Ishikawa (cell line): ENCODE results near the gene NOL12.

Experiments used
- CEBPB ChIP-seq: IDR thresholded peaks from 2 replicates; pipeline ENCODE4 v1.6.1; 2012
- CREB1 ChIP-seq: IDR thresholded peaks from 2 replicates; pipeline ENCODE4 v1.6.1; 2012; ENCODE audit warnings: low read depth
- EGR1 ChIP-seq: IDR thresholded peaks from 2 replicates; pipeline ENCODE4 v1.6.1; 2012
- EP300 ChIP-seq: IDR thresholded peaks from 2 replicates; pipeline ENCODE4 v1.6.1; 2012; ENCODE audit warnings: borderline replicate concordance
- FOXM1 ChIP-seq: IDR thresholded peaks from 2 replicates; pipeline ENCODE4 v1.6.1; 2012; ENCODE audit warnings: low read depth, borderline replicate concordance
- NFIC ChIP-seq: IDR thresholded peaks from 2 replicates; pipeline ENCODE4 v1.6.1; 2012
- RAD21 ChIP-seq: IDR thresholded peaks from 2 replicates; pipeline ENCODE4 v1.6.1; 2012; ENCODE audit warnings: low read depth
- TAF1 ChIP-seq: IDR thresholded peaks from 2 replicates; pipeline ENCODE4 v1.6.1; 2012; ENCODE audit warnings: low read depth, mild to moderate bottlenecking
- TCF12 ChIP-seq: IDR thresholded peaks from 2 replicates; pipeline ENCODE4 v1.6.1; 2012; ENCODE audit warnings: low read depth
- TEAD4 ChIP-seq: IDR thresholded peaks from 2 replicates; pipeline ENCODE4 v1.6.1; 2012
- YY1 ChIP-seq: IDR thresholded peaks from 2 replicates; pipeline ENCODE4 v1.6.1; 2012; ENCODE audit warnings: low read depth
- ZBTB7A ChIP-seq: IDR thresholded peaks from 2 replicates; pipeline ENCODE4 v1.6.1; 2012; ENCODE audit warnings: low read depth
- TF ChIP-seq, protein P1 (sequence below): IDR thresholded peaks from 2 replicates; pipeline ENCODE4 v1.6.1; 2012; ENCODE audit warnings: low read depth, mild to moderate bottlenecking
- TF ChIP-seq, protein P2 (sequence below): IDR thresholded peaks from 2 replicates; pipeline ENCODE4 v1.6.1; 2012
- TF ChIP-seq, protein P3 (sequence below): IDR thresholded peaks from 2 replicates; pipeline ENCODE4 v1.6.1; 2012

Gene NOL12

DNA sequence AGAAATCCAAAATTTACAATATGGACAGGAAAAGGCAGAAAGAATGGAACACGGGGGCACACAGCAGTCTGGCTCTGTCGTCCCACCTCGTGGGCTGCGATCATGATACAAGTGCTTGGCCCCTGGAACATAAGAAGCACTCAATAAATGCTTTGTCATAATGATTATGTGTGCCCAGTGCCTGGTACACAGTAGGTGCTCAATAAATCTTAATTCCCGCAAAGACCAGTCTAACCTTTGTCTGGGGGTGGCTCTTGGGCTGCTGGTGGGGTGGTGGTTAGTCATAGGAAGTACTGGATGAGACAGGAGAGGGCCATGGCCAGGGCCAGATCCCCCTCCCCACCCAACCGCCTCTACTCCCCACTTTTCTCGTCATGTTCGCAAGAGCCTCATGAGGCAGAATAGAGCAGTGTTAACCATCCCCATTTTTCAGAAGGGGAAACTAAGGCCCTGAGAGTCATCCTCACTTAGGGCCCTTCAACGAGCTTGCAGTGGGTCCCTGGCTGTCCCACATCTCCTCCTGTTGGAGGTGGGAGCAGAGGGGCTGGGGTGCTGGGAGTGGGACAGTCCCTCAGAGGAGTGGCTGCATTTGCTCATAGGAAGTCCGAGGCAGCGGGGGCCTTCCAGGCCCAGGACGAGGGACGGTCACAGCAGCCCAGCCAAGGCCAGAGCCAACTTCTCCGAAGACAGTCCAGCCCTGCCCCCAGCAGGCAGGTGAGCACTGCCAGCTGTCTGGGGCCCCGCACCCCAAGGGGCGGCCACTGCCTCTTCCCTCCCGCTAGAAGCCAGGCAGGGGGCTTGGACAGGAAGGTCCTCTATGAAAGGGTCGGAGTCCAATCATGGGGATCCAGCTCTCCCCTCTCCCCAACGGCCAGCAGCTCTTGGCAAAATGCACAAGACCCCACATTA lies 46.8 kb downstream of the NOL12 start:
- TF ChIP-seq, protein P1, sequence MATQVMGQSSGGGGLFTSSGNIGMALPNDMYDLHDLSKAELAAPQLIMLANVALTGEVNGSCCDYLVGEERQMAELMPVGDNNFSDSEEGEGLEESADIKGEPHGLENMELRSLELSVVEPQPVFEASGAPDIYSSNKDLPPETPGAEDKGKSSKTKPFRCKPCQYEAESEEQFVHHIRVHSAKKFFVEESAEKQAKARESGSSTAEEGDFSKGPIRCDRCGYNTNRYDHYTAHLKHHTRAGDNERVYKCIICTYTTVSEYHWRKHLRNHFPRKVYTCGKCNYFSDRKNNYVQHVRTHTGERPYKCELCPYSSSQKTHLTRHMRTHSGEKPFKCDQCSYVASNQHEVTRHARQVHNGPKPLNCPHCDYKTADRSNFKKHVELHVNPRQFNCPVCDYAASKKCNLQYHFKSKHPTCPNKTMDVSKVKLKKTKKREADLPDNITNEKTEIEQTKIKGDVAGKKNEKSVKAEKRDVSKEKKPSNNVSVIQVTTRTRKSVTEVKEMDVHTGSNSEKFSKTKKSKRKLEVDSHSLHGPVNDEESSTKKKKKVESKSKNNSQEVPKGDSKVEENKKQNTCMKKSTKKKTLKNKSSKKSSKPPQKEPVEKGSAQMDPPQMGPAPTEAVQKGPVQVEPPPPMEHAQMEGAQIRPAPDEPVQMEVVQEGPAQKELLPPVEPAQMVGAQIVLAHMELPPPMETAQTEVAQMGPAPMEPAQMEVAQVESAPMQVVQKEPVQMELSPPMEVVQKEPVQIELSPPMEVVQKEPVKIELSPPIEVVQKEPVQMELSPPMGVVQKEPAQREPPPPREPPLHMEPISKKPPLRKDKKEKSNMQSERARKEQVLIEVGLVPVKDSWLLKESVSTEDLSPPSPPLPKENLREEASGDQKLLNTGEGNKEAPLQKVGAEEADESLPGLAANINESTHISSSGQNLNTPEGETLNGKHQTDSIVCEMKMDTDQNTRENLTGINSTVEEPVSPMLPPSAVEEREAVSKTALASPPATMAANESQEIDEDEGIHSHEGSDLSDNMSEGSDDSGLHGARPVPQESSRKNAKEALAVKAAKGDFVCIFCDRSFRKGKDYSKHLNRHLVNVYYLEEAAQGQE, result no peak
- no peak for TF ChIP-seq TCF12
- TF ChIP-seq CEBPB, result no peak
- no peak for TF ChIP-seq NFIC
- TF ChIP-seq TEAD4, result no peak
- no peak for TF ChIP-seq FOXM1
- TF ChIP-seq ZBTB7A, result no peak

DNA sequence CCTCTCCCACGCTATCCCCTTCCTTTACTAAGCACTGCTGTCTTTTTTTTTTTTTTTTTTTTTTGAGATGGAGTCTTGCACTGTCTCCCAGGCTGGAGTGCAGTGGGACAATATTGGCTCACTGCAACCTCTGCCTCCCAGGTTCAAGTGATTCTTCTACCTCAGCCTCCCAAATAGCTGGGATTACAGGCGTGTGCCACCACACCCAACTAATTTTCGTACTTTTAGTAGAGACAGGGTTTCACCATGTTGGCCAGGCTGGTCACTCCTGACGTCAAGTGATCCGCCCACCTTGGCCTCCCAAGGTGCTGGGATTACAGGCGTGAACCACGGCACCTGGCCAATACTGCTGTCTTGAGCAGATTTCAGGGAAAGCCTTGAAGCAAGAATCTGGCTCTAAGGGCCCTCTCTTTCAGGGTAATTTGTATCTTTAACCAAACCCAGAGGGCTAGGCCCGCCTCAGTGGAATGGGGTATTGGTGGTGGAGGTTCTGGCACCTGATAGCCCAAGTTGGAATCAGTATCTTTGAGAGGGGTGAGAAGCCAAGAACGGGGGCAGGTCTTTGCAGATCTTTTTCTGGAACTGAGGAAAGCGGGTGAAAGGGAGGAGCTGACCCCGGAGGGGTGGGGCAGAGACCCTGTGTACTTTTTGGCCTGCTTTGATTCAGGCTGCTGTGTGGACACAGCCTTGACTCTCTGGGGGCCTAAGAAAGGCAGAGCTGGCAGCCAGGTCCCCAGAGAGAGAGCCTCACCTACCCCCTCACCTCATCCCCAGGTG lies 47.7 kb downstream of the NOL12 start:
- TF ChIP-seq YY1 (no peak), EP300 (no peak), CREB1 (no peak), CEBPB (no peak), TCF12 (no peak), ZBTB7A (no peak), NFIC (no peak), RAD21 (no peak), TAF1 (no peak), EGR1 (no peak), FOXM1 (no peak), TEAD4 (no peak)
- TF ChIP-seq, protein P2, sequence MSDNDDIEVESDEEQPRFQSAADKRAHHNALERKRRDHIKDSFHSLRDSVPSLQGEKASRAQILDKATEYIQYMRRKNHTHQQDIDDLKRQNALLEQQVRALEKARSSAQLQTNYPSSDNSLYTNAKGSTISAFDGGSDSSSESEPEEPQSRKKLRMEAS, result no peak
- TF ChIP-seq, protein P1, result no peak
- TF ChIP-seq, protein P3, sequence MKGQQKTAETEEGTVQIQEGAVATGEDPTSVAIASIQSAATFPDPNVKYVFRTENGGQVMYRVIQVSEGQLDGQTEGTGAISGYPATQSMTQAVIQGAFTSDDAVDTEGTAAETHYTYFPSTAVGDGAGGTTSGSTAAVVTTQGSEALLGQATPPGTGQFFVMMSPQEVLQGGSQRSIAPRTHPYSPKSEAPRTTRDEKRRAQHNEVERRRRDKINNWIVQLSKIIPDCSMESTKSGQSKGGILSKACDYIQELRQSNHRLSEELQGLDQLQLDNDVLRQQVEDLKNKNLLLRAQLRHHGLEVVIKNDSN, result no peak

DNA sequence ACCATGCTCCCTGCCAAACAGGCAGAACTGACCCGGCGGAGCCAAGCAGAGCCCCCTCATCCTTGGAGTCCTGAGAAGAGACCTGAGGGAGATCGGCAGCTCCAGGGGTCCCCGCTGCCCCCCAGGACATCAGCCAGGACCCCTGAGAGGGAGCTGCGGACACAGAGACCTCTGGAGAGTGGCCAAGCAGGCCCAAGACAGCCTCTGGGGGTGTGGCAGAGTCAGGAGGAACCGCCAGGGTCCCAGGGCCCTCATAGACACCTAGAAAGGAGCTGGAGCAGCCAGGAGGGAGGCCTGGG lies 48.2 kb downstream of the NOL12 start:
- no peak for TF ChIP-seq TCF12
- TF ChIP-seq, protein P3, result no peak
- no peak for TF ChIP-seq RAD21
- no peak for TF ChIP-seq EGR1
- TF ChIP-seq ZBTB7A, result no peak
- TF ChIP-seq YY1, result no peak
- no peak for TF ChIP-seq CEBPB
- TF ChIP-seq FOXM1, result no peak
- TF ChIP-seq, protein P1, result no peak
- no peak for TF ChIP-seq TEAD4
- no peak for TF ChIP-seq CREB1
- TF ChIP-seq, protein P2, result no peak
- TF ChIP-seq EP300, result no peak
- TF ChIP-seq TAF1, result no peak
- no peak for TF ChIP-seq NFIC

DNA sequence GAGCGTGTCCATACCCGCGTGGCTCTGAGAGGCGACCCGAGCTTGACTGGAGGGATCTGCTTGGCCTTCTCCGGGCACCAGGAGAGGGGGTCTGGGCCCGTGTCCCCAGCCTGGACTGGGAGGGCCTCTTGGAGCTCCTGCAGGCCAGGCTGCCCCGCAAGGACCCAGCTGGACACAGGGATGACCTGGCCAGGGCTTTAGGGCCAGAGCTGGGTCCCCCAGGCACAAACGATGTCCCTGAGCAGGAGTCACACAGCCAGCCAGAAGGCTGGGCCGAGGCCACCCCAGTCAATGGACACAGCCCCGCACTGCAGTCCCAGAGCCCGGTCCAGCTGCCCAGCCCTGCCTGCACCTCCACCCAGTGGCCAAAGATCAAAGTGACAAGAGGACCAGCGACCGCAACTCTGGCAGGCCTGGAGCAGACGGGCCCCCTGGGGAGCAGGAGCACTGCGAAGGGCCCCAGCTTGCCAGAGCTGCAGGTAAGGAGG lies 48.9 kb downstream of the NOL12 start:
- TF ChIP-seq RAD21, result peak; percentile 65; the same call in 1 of the 2 replicates
- TF ChIP-seq, protein P3, result no peak
